ENCODE results near the gene CGB3.

The CGB3 gene

GRCh38 chr19:49014123-49014869 is 9.8 kb downstream of the CGB3 start:
- DNase-seq, result no peak

- no peak for DNase-seq
These were observed 12.9 kb downstream of the CGB3 start for GRCh38 chr19:49011194-49011593.

DNA sequence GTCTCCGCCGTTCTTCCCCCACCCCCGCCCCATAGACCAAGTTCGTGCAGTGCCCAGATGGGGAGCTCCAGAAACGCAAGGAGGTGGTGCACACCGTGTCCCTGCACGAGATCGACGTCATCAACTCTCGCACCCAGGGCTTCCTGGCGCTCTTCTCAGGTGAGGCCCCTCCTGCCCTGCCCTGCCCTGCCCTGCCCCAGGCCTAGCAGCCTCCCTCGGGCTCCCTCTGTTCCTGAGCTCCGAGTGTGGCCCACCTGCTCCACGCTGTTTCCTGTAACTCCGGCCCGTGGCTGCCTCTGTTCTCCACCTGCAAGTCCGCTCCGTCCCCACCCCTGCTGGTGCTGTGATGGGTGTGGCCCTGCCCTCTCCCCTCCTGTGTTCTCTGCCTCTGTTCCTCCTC is 13.7 kb downstream of the CGB3 start:
- no peak for DNase-seq

GRCh38 chr19:49009828-49010227 is 14.3 kb downstream of the CGB3 start:
- DNase-seq, result no peak

- no peak for DNase-seq
These were observed 17.2 kb downstream of the CGB3 start for GRCh38 chr19:49006905-49007304.

DNA sequence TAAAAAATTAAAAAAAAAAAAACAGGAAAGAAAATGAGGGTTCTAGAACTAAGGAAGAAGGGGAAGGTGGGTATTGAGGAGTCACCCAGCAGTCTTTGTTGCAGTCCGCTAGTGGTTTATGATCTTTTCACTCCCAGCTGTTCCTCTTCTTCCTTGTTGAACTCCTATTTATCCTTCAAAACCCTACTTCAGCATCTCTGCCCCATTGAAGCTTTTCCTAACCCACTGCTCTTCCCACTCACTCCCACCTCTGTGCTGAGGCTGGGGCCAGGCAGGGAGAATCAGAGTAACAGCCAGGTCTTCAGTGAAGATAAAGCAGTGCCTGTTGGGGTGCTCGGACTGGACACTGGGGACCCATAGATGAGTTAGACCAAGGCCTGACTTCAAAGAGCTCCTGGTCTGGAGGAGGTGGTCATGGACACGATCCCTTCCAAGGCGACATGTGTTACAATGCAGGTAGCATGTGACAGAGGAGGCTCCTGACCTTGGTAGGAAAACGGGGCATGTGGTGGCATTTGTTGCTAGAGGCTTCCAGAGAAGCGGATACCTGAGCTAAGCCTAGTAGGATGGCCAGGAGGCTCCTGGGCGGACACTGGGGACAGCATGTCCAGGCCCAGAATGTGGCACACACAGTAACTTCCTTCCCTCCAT is 19.0 kb downstream of the CGB3 start:
- no peak for DNase-seq

GRCh38 chr19:49004133-49004532 is 20.0 kb downstream of the CGB3 start:
- no peak for DNase-seq

GRCh38 chr19:48999481-49000325 is 24.4 kb downstream of the CGB3 start:
- no peak for DNase-seq

GRCh38 chr19:48997972-48998371 is 26.2 kb downstream of the CGB3 start:
- peak; percentile 41 for DNase-seq

- DNase-seq, result no peak
These were observed 30.1 kb downstream of the CGB3 start for GRCh38 chr19:48994035-48994386.

GRCh38 chr19:48993175-48994034 is 30.7 kb downstream of the CGB3 start, which contains the start of the genes GYS1 and RUVBL2:
GYS1 (minus strand) TSS chr19:48993309; CDS start chr19:48993112, 197 bp downstream.
RUVBL2 (plus strand) TSS chr19:48993887; CDS start chr19:48993912, 25 bp downstream.
- DNase-seq, result peak; percentile 100

DNA sequence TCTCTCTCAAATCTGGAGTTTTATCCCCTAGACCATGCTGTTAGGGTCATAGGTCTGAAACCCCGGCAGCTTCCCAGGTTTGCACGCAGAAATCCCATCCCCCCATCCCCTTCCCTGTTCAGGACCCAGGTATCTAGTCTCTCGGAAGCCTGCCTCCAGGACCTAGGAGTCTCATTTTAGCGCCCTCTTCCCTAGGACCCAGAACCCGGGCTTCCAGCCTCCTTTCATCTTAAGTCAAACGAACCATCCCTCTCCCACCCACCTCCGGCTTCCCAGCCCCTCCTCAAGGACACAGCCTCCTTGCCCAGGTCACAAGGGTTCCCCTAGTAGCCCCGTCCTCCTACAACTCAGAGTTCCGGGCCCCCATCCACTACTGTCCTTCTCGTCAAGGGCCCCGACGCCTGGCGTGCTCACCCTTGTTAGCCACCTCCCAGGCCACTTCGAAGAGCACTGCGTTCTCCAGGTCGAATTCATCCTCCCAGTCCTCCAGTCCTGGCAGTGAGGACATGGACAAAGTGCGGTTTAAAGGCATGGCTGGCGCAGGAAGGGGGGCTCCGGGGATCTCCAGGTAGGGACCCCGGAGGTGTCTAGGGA is 31.5 kb downstream of the CGB3 start:
- no peak for DNase-seq

- no peak for DNase-seq
These were observed 32.1 kb downstream of the CGB3 start for GRCh38 chr19:48991873-48992580.

GRCh38 chr19:48991011-48991609 is 33.0 kb downstream of the CGB3 start:
- DNase-seq, result no peak

GRCh38 chr19:48990400-48990799 is 33.7 kb downstream of the CGB3 start:
- no peak for DNase-seq

DNA sequence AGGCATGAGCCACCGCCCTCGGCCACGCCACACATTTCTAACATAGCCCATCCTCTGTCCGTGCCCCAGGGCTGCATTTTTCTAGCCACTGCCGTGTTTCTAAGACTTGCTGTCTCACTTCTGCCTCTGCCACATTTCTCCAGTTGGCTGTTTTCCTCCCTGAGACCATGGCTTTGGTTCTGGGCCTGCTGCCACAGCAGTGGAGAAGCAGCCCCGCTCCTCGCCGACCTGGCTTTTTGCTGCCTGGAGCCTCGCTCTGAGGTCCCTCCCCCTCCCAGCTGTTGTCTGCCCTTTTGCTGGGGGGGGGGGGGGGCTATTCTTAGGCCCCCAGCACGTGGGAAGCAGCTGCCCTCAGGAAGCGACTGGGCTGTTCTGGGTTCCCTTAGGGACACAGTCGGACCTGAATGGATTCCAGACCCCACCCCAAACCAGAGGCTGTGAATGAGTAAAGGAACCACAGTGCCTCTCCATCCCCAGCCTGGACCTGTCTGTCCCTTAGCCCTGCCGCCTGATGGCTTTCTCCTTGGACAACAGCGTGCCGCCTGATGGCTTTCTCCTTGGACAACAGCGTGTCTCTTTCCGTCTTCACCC is 34.3 kb downstream of the CGB3 start:
- DNase-seq, result no peak

- DNase-seq, result no peak
These were observed 35.3 kb downstream of the CGB3 start for GRCh38 chr19:48988860-48989259.

DNA sequence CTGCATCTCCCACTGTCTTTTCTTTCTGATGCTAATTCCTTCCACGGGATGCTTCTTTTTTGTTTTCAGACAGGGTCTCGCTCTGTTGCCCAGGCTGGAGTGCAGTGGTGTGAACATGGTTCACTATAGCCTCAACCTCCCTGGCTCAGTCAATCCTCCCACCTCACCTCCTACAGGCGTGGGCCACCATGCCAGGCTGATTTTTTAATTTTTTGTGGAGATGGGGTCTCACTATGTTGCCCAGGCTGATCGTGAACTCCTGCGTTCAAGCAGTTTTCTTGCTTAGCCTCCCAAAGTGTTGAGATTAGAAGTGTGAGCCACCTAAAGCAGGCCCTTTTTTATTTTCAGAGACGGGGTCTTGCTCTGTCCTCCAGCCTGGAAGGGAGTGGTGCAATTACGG is 35.8 kb downstream of the CGB3 start:
- no peak for DNase-seq

DNA sequence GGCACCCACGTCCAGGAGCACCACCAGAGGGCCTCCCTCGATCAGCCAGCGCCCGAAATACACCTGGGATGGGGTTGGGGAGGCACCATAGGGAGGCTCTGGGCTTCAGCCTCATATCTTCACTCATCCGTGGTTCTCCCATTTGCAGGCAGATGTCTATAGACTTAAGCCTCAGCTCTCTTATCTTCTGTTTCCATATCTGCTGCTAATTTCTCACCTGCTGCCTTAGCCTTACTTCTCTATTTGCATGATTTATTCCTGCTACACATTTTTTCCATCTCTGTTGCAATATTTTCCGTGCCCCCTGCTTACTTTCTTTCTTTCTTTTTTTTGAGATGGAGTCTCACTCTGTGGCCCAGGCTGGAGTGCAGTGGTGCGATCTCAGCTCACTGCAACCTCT is 36.8 kb downstream of the CGB3 start:
- DNase-seq, result no peak

GRCh38 chr19:48986211-48986610 is 37.9 kb downstream of the CGB3 start:
- no peak for DNase-seq

DNA sequence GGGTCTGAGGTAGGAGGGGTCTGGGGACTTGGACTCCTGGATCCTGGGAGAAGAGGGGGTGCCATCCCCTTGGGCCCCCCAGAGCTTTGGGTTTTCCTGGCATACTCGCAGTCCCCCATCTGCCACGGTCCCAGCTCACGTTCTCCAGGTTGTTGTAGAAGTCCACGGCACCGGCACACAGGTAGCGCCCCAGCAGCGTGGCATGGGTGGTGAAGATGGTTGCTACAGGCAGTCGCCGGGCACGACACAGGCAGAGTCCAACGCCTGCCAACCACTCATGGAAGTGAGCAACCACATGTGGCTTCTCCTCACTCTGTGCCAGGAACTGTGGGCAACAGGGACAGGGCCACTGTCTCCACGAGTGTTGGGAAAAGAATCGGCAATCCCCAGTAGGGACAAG is 38.4 kb downstream of the CGB3 start:
- no peak for DNase-seq

Data from NCI-H1436 (cell line).